GM23338 (cell line): ENCODE data around the gene FRK.

Source experiments
- CREB1 ChIP-seq: fragments of 250-450 bp; sonication (Bioruptor Pico); IDR thresholded peaks from 2 replicates; pipeline ENCODE4 v1.5.0; 2020; ENCODE audit warnings: low read depth, mild to moderate bottlenecking, moderate library complexity
- EZH2 ChIP-seq: fragments of 200-600 bp; sonication (generic); IDR thresholded peaks from one replicate; pipeline ENCODE4 v1.8.0; 2017; ENCODE audit warnings: antibody characterized with exemption, mild to moderate bottlenecking, low read depth; ENCODE audit not compliant: unreplicated experiment
- POLR2AphosphoS5 ChIP-seq: IDR thresholded peaks from 2 replicates; pipeline ENCODE4 v1.6.1; 2016; ENCODE audit warnings: antibody characterized with exemption, low read depth
- TF ChIP-seq, protein P1 (sequence below), 2 experiments: fragments of 200-600 bp in 1 of 2; sonication (generic) in 1 of 2; conservative IDR thresholded peaks; 2 replicates each; pipeline versions ENCODE4 v1.5.1 to v1.6.1; 2016 to 2017; ENCODE audit warnings: antibody characterized with exemption in 2 of 2, low read depth in 2 of 2, mild to moderate bottlenecking in 2 of 2, moderate library complexity in 1 of 2
- TF ChIP-seq, protein P2 (sequence below): IDR thresholded peaks from one replicate; pipeline ENCODE4 v1.6.1; 2018; ENCODE audit warnings: antibody characterized with exemption; ENCODE audit not compliant: unreplicated experiment

GRCh38 chr6:115890238-115890637, 170.5 kb downstream of the FRK start:
- TF ChIP-seq, protein P1, sequence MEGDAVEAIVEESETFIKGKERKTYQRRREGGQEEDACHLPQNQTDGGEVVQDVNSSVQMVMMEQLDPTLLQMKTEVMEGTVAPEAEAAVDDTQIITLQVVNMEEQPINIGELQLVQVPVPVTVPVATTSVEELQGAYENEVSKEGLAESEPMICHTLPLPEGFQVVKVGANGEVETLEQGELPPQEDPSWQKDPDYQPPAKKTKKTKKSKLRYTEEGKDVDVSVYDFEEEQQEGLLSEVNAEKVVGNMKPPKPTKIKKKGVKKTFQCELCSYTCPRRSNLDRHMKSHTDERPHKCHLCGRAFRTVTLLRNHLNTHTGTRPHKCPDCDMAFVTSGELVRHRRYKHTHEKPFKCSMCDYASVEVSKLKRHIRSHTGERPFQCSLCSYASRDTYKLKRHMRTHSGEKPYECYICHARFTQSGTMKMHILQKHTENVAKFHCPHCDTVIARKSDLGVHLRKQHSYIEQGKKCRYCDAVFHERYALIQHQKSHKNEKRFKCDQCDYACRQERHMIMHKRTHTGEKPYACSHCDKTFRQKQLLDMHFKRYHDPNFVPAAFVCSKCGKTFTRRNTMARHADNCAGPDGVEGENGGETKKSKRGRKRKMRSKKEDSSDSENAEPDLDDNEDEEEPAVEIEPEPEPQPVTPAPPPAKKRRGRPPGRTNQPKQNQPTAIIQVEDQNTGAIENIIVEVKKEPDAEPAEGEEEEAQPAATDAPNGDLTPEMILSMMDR (conservative IDR thresholded peaks at IDR 0.05; ENCODE audit: low read depth in 2 of 2), result no peak
- TF ChIP-seq EZH2, result no peak
- no peak for TF ChIP-seq CREB1 (CRISPR knock-in tag)
- TF ChIP-seq, protein P2, sequence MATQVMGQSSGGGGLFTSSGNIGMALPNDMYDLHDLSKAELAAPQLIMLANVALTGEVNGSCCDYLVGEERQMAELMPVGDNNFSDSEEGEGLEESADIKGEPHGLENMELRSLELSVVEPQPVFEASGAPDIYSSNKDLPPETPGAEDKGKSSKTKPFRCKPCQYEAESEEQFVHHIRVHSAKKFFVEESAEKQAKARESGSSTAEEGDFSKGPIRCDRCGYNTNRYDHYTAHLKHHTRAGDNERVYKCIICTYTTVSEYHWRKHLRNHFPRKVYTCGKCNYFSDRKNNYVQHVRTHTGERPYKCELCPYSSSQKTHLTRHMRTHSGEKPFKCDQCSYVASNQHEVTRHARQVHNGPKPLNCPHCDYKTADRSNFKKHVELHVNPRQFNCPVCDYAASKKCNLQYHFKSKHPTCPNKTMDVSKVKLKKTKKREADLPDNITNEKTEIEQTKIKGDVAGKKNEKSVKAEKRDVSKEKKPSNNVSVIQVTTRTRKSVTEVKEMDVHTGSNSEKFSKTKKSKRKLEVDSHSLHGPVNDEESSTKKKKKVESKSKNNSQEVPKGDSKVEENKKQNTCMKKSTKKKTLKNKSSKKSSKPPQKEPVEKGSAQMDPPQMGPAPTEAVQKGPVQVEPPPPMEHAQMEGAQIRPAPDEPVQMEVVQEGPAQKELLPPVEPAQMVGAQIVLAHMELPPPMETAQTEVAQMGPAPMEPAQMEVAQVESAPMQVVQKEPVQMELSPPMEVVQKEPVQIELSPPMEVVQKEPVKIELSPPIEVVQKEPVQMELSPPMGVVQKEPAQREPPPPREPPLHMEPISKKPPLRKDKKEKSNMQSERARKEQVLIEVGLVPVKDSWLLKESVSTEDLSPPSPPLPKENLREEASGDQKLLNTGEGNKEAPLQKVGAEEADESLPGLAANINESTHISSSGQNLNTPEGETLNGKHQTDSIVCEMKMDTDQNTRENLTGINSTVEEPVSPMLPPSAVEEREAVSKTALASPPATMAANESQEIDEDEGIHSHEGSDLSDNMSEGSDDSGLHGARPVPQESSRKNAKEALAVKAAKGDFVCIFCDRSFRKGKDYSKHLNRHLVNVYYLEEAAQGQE, result no peak
- TF ChIP-seq POLR2AphosphoS5, result no peak
